H1 (cell line): Measurements from ENCODE around the gene HINT2. TPM values are rescaled to one million over a fixed set of nuclear protein-coding genes. Genes with fewer than 3 reads are reported as not detected.

Experiments
- CTCF ChIA-PET: fragments of 300-600 bp; sonication (Branson Sonifier 250); formaldehyde crosslinking; loops from one replicate; lab custom pipeline; 2021; ENCODE audit not compliant: partially characterized antibody; lab: Charles Lee
- POLR2A ChIA-PET: fragments of 300-600 bp; sonication (Branson Sonifier 250); formaldehyde crosslinking; loops from one replicate; lab custom pipeline; 2021; ENCODE audit warnings: inconsistent platforms; ENCODE audit not compliant: partially characterized antibody; lab: Charles Lee
- DNase-seq, 2 experiments: peaks; one replicate each; pipeline versions ENCODE4 v3.0.0 to v3.0.0-alpha.2; 2010 to 2022; ENCODE audit warnings: low spot score in 2 of 2, low read depth in 1 of 2, mixed read lengths in 1 of 2
- FAIRE-seq: peaks from 2 replicates; lab custom pipeline; 2011; peaks lifted over from hg19 to GRCh38; lab: Jason Lieb, UNC
- H2AFZ ChIP-seq: 2 replicates; pipeline ENCODE4 v1.8.1; 2012; ENCODE audit warnings: low read length, inconsistent platforms
- H2AK5ac ChIP-seq: 2 replicates; pipeline ENCODE4 v1.6.1; 2013; ENCODE audit warnings: low read depth, low read length
- H2BK120ac ChIP-seq: replicated peaks from 2 replicates; pipeline ENCODE3; 2013; ENCODE audit warnings: low read depth, low read length, inconsistent platforms
- H2BK12ac ChIP-seq: 2 replicates; pipeline ENCODE4 v1.6.1; 2013; ENCODE audit warnings: low read depth, low read length
- H2BK15ac ChIP-seq: 2 replicates; pipeline ENCODE4 v1.6.1; 2013; ENCODE audit warnings: low read length
- H2BK20ac ChIP-seq: 2 replicates; pipeline ENCODE4 v1.6.1; 2013; ENCODE audit warnings: low read length
- H2BK5ac ChIP-seq: 2 replicates; pipeline ENCODE4 v1.6.1; 2013; ENCODE audit warnings: low read depth, low read length
- H3K14ac ChIP-seq: 2 replicates; pipeline ENCODE4 v1.6.1; 2013; ENCODE audit warnings: inconsistent platforms; ENCODE audit not compliant: insufficient read length
- H3K18ac ChIP-seq: 2 replicates; pipeline ENCODE4 v1.6.1; 2013; ENCODE audit warnings: low read length; ENCODE audit errors: extremely low read depth
- H3K23ac ChIP-seq: 2 replicates; pipeline ENCODE4 v1.6.1; 2013; ENCODE audit warnings: inconsistent platforms; ENCODE audit not compliant: insufficient read length
- H3K23me2 ChIP-seq: 2 replicates; pipeline ENCODE4 v1.6.1; 2013; ENCODE audit warnings: low read depth, low read length
- H3K27ac ChIP-seq: 2 replicates; pipeline ENCODE4 v1.6.1; 2011; ENCODE audit warnings: low read depth, low read length, inconsistent platforms
- H3K27me3 ChIP-seq, 4 experiments: replicated peaks in 1 of 4; 1 replicate in 1 of 4; 2 replicates in 3 of 4; pipeline versions ENCODE4 v1.6.1 to v1.8.1; 2011 to 2013; ENCODE audit warnings: low read length in 3 of 4, mild to moderate bottlenecking in 3 of 4, inconsistent platforms in 2 of 4, mixed read lengths in 2 of 4, moderate library complexity in 1 of 4; ENCODE audit not compliant: control insufficient read depth in 3 of 4, insufficient read depth in 3 of 4; ENCODE audit errors: extremely low read depth in 1 of 4
- H3K36me3 ChIP-seq, 4 experiments: 2 replicates each; pipeline versions ENCODE4 v1.6.1 to v1.8.1; 2011 to 2013; ENCODE audit warnings: mild to moderate bottlenecking in 4 of 4, low read length in 3 of 4, moderate library complexity in 2 of 4, control low read depth in 1 of 4, inconsistent platforms in 1 of 4; ENCODE audit not compliant: insufficient read depth in 4 of 4, control insufficient read depth in 2 of 4
- H3K4ac ChIP-seq: replicated peaks from 2 replicates; pipeline ENCODE3; 2013; ENCODE audit warnings: low read length, low read depth, mixed read lengths, inconsistent platforms; ENCODE audit not compliant: insufficient read length
- H3K4me1 ChIP-seq, 4 experiments: replicated peaks in 1 of 4; 1 replicate in 1 of 4; 2 replicates in 3 of 4; pipeline versions ENCODE4 v1.6.1 to v1.8.1; 2011 to 2013; ENCODE audit warnings: low read length in 3 of 4, inconsistent platforms in 2 of 4, mixed read lengths in 1 of 4; ENCODE audit not compliant: insufficient read depth in 4 of 4, control insufficient read depth in 3 of 4
- H3K4me2 ChIP-seq, 2 experiments: 2 replicates each; pipeline versions ENCODE4 v1.6.1 to v1.8.1; 2011 to 2013; ENCODE audit warnings: low read depth in 2 of 2, low read length in 2 of 2, control low read depth in 1 of 2, inconsistent platforms in 1 of 2, mild to moderate bottlenecking in 1 of 2; ENCODE audit not compliant: insufficient read depth in 1 of 2
- H3K4me3 ChIP-seq, 4 experiments: fragments of 200-600, 300-600 bp in 1 of 4; sonication (generic), shearing (Covaris generic), sonication (Bioruptor Twin) in 1 of 4; 2 replicates each; pipeline versions ENCODE4 v1.5.1 to v1.8.1; 2011 to 2016; ENCODE audit warnings: low read length in 4 of 4, low read depth in 3 of 4, control low read depth in 2 of 4, inconsistent platforms in 2 of 4, mild to moderate bottlenecking in 2 of 4, mixed read lengths in 1 of 4, moderate library complexity in 1 of 4; ENCODE audit not compliant: insufficient read depth in 2 of 4; ENCODE audit errors: extremely low read depth in 1 of 4
- H3K56ac ChIP-seq: replicated peaks from 2 replicates; pipeline ENCODE3; 2013; ENCODE audit warnings: low read depth, mild to moderate bottlenecking, mixed read lengths, low read length, inconsistent platforms; ENCODE audit not compliant: insufficient read length
- H3K79me1 ChIP-seq: 2 replicates; pipeline ENCODE4 v1.6.1; 2013; ENCODE audit warnings: low read depth, low read length, control low read depth
- H3K79me2 ChIP-seq, 2 experiments: 2 replicates each; pipeline versions ENCODE4 v1.6.1 to v1.8.1; 2012 to 2013; ENCODE audit warnings: low read length in 2 of 2, mild to moderate bottlenecking in 2 of 2, inconsistent platforms in 1 of 2; ENCODE audit not compliant: insufficient read depth in 2 of 2, control insufficient read depth in 1 of 2
- H3K9ac ChIP-seq, 4 experiments: replicated peaks in 1 of 4; 1 replicate in 1 of 4; 2 replicates in 3 of 4; pipeline versions ENCODE4 v1.6.1 to v1.8.1; 2011 to 2013; ENCODE audit warnings: low read depth in 3 of 4, low read length in 3 of 4, control low read depth in 2 of 4, mild to moderate bottlenecking in 2 of 4, moderate library complexity in 2 of 4, inconsistent platforms in 1 of 4; ENCODE audit errors: extremely low read depth in 1 of 4
- H3K9me3 ChIP-seq, 2 experiments: 2 replicates each; pipeline versions ENCODE4 v1.6.1 to v1.8.1; 2012 to 2013; ENCODE audit warnings: mild to moderate bottlenecking in 2 of 2, moderate library complexity in 2 of 2, control low read depth in 1 of 2, inconsistent platforms in 1 of 2, low read depth in 1 of 2, low read length in 1 of 2, mixed read lengths in 1 of 2; ENCODE audit not compliant: insufficient read depth in 2 of 2
- H4K20me1 ChIP-seq, 2 experiments: replicated peaks in 1 of 2; 2 replicates each; pipeline versions ENCODE3 to v1.8.1; 2011 to 2013; ENCODE audit warnings: inconsistent platforms in 2 of 2, low read length in 2 of 2, mild to moderate bottlenecking in 1 of 2; ENCODE audit not compliant: insufficient read depth in 2 of 2, control insufficient read depth in 1 of 2
- H4K5ac ChIP-seq: 2 replicates; pipeline ENCODE4 v1.6.1; 2013; ENCODE audit warnings: low read length, low read depth, mixed read lengths, inconsistent platforms; ENCODE audit not compliant: insufficient read length
- H4K8ac ChIP-seq: 2 replicates; pipeline ENCODE4 v1.8.0; 2013; ENCODE audit warnings: mild to moderate bottlenecking, moderate library complexity, low read length, inconsistent platforms; ENCODE audit not compliant: insufficient read depth; ENCODE audit errors: extremely low read depth
- H4K91ac ChIP-seq: replicated peaks from 2 replicates; pipeline ENCODE3; 2013; ENCODE audit warnings: low read length, mixed read lengths, inconsistent platforms; ENCODE audit not compliant: insufficient read length
- BCL11A ChIP-seq, 2 experiments: IDR thresholded peaks; one replicate each; pipeline ENCODE4 v1.6.1; 2011; ENCODE audit warnings: low read depth in 2 of 2, low read length in 2 of 2, mild to moderate bottlenecking in 2 of 2
- CHD2 ChIP-seq: IDR thresholded peaks from 2 replicates; pipeline ENCODE4 v1.6.1; 2012; ENCODE audit warnings: low read length, improper control_type of control experiment
- HDAC2 ChIP-seq, 2 experiments: fragments of 300-600 bp in 1 of 2; sonication (generic) in 1 of 2; IDR thresholded peaks; 2 replicates each; pipeline ENCODE4 v1.6.1; 2011 to 2012; ENCODE audit warnings: low read depth in 2 of 2, low read length in 2 of 2, mild to moderate bottlenecking in 2 of 2, moderate library complexity in 2 of 2, borderline replicate concordance in 1 of 2, inconsistent platforms in 1 of 2
- KDM5A ChIP-seq: fragments of 200-600 bp; IDR thresholded peaks from 2 replicates; pipeline ENCODE4 v1.7.1; 2012; ENCODE audit warnings: mild to moderate bottlenecking, low read length, inconsistent platforms, mixed read lengths
- MAFK ChIP-seq: IDR thresholded peaks from 2 replicates; pipeline ENCODE4 v1.6.1; 2012; ENCODE audit warnings: low read depth, mild to moderate bottlenecking, improper control_type of control experiment, low read length
- RAD21 ChIP-seq, 2 experiments: IDR thresholded peaks in 1 of 2; conservative IDR thresholded peaks in 1 of 2; 2 replicates each; pipeline ENCODE4 v1.6.1; 2011; ENCODE audit warnings: low read depth in 2 of 2, low read length in 2 of 2, improper control_type of control experiment in 1 of 2, inconsistent platforms in 1 of 2, mild to moderate bottlenecking in 1 of 2, moderate library complexity in 1 of 2
- RBBP5 ChIP-seq: IDR thresholded peaks from 2 replicates; pipeline ENCODE4 v1.7.1; 2012; ENCODE audit warnings: low read depth, mild to moderate bottlenecking, inconsistent platforms, low read length, moderate library complexity, borderline replicate concordance
- SIN3A ChIP-seq, 2 experiments: IDR thresholded peaks in 1 of 2; conservative IDR thresholded peaks in 1 of 2; 2 replicates each; pipeline ENCODE4 v1.6.1; 2011 to 2012; ENCODE audit warnings: low read length in 2 of 2, improper control_type of control experiment in 1 of 2, low read depth in 1 of 2, mild to moderate bottlenecking in 1 of 2
- SRF ChIP-seq: IDR thresholded peaks from 2 replicates; pipeline ENCODE4 v1.6.1; 2011; ENCODE audit warnings: mild to moderate bottlenecking, low read depth, low read length, moderate library complexity
- ZNF274 ChIP-seq: IDR thresholded peaks from 2 replicates; pipeline ENCODE4 v1.7.0; 2012; ENCODE audit warnings: low read length, borderline replicate concordance; ENCODE audit errors: extremely low read depth
- WGBS, 2 experiments: shearing (Covaris generic) in 1 of 2; methylation state at CpG; one replicate each; pipeline versions ENCODE4 v1.1.6 to v1.1.7; 2013 to 2015; ENCODE audit warnings: low lambda C conversion rate in 2 of 2, mixed read lengths in 2 of 2, inconsistent platforms in 1 of 2, low coverage in 1 of 2, missing lambda C conversion rate in 1 of 2; ENCODE audit not compliant: insufficient replicate concordance in 2 of 2, insufficient coverage in 1 of 2, insufficient read length in 1 of 2; ENCODE audit errors: extremely low coverage in 1 of 2, missing lambda C conversion rate in 1 of 2; 5-methylcytosine and 5-hydroxymethylcytosine counted together
- polyA plus RNA-seq, 7 experiments: library from polyadenylated mRNA; depleted of rRNA in 3 of 7; stranded (reverse) in 5 of 7; unstranded in 2 of 7; fragments of >200 nt in 5 of 7; fragments of 200-250 nt in 2 of 7; gene quantifications; 1 replicate in 5 of 7; 2 replicates in 1 of 7; 4 replicates in 1 of 7; pipeline versions ENCODE4 v1.2.1 to v1.2.3, GENCODE V29; 2011 to 2013; ENCODE audit warnings: missing spikeins in 2 of 7, mixed read lengths in 2 of 7
- total RNA-seq: library from RNA; stranded (reverse); fragmentation: NEBNext Ultra II Directional; extraction: Animal tissue kit (Norgen Biotek cat#: 25700); gene quantifications from 2 replicates; pipeline ENCODE4 v1.2.1, GENCODE V29; 2021
- TF ChIP-seq, protein P1 (sequence below): IDR thresholded peaks from 2 replicates; pipeline ENCODE4 v1.6.1; 2012; ENCODE audit warnings: inconsistent platforms

Gene HINT2
- total and polyA plus RNA-seq, 2 of the 8 experiments (the other 6 are each of a cell fraction or from before 2014, with no cell fraction given) = 32.1 to 51.2 TPM

DNA sequence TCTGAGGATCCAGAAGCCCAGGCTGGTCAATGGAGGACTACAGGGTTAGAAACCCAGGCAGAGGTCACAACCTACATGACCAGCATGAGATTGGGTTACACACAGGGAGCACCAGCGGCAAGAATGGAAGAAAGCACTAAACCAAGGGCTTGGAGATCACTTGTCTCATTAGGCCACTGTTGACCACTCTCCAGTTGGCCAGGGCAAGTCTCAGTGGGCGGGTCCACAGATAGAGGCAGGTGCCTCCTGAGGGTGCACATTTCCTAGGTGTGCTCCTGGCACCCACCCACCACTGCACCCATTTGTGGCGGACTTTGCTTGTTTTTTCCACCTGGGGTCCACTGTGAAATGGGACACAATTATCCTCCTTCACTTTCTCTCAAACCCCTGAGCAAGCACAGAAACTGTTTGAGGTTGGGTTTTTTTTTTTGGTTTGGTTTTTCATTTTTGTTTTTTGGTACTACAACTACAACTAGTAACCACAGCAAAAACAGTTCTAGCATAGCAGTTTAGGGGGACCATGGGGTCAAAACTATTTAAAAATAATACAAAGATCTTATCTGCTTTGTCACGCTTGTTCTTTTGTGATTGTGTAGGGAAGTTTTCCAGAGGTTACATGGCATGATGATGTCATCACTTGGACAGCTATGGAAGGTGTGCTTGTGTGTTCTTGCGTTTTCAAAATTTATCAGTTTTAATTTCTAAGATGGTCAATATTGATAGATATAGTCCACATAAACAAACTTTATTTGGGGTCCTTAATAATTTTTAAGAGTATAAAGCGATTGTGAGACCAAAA lies 17.3 kb downstream of the HINT2 start:
- POLR2A ChIA-PET = no interaction called here
- H2BK120ac ChIP-seq = no peak overlapping the region
- DNase-seq (no peak), FAIRE-seq (no peak)
- H2BK15ac ChIP-seq = no peak overlapping the region
- H3K4me2 ChIP-seq = no peak overlapping the region
- H4K5ac ChIP-seq = no peak overlapping the region
- no peak overlapping the region for H3K9ac ChIP-seq
- H2AFZ ChIP-seq = no peak overlapping the region
- peaks cover 0 to 2% of the 10 kb centered on the region in 2 experiments for H4K20me1 ChIP-seq
- H2AK5ac ChIP-seq = no peak overlapping the region
- H3K14ac ChIP-seq = no peak overlapping the region
- H3K27me3 ChIP-seq = peaks cover 0 to 1% (median 0%) of the 10 kb centered on the region in 4 experiments; a peak in 3 of 7 replicates
- no peaks in the 10 kb centered on the region for H3K9me3 ChIP-seq
- H3K79me2 ChIP-seq = no peaks in the 10 kb centered on the region
- no peak overlapping the region for H3K23ac ChIP-seq
- no peak overlapping the region for H2BK5ac ChIP-seq
- H3K79me1 ChIP-seq = no peaks in the 10 kb centered on the region
- H2BK12ac ChIP-seq = no peak overlapping the region
- H3K56ac ChIP-seq = no peak overlapping the region
- no peak overlapping the region for H3K18ac ChIP-seq
- no peak overlapping the region for H2BK20ac ChIP-seq
- H3K27ac ChIP-seq = no peak overlapping the region
- H4K91ac ChIP-seq = no peak overlapping the region
- H3K4me1 ChIP-seq = peaks cover 0 to 1% (median 0%) of the 10 kb centered on the region in 4 experiments; a peak in 1 of 7 replicates
- 92% methylated on average over 6 of the region's 6 CpGs; no CpG with 5 or more reads in 1 of the 2 experiments for WGBS, 2 experiments
- H3K36me3 ChIP-seq = peaks cover 0 to 4% (median 0%) of the 10 kb centered on the region in 4 experiments; a peak in 3 of 8 replicates
- H4K8ac ChIP-seq = no peak overlapping the region
- H3K4me3 ChIP-seq = no peak overlapping the region
- H3K4ac ChIP-seq = no peak overlapping the region
- CTCF ChIA-PET = interaction anchor here (0.9 to 4.8 kb wide), 6 partner anchors 7 to 148 kb away, joined by 3 to 18 read pairs (median 8); partner anchors contain the start of genes HINT2 and SPAG8
- H3K23me2 ChIP-seq = no peaks in the 10 kb centered on the region; the same call in 1 of the 2 replicates
- TF ChIP-seq MAFK (no peak), RBBP5 (no peak), KDM5A (no peak), SRF (no peak), CHD2 (no peak), HDAC2 (IDR thresholded peaks at IDR 0.05; ENCODE audit: borderline replicate concordance in 1 of 2, low read depth in 2 of 2, low read length in 2 of 2) (no peak), ZNF274 (no peak), RAD21 (IDR thresholded peaks at IDR 0.05 in 1 of 2, conservative IDR thresholded peaks at IDR 0.05 in 1 of 2; ENCODE audit: low read depth in 2 of 2, low read length in 2 of 2) (no peak), SIN3A (conservative IDR thresholded peaks at IDR 0.05 in 1 of 2, IDR thresholded peaks at IDR 0.05 in 1 of 2; ENCODE audit: low read depth in 1 of 2, low read length in 2 of 2) (no peak), BCL11A (IDR thresholded peaks at IDR 0.05; ENCODE audit: low read depth in 2 of 2, low read length in 2 of 2) (no peak)
- TF ChIP-seq, protein P1, sequence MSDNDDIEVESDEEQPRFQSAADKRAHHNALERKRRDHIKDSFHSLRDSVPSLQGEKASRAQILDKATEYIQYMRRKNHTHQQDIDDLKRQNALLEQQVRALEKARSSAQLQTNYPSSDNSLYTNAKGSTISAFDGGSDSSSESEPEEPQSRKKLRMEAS = no peak
